SK-N-SH (cell line): ENCODE data around the gene MEX3D. TPM values are rescaled to one million over a fixed set of nuclear protein-coding genes. Genes with fewer than 3 reads are reported as not detected.

Experiments used
- CTCF ChIA-PET: fragments of 300-600, 350-600 bp; formaldehyde crosslinking; extraction: SDS; loops from one replicate; lab custom pipeline; 2021; lab: Yijun Ruan, JAX
- POLR2A ChIA-PET: fragments of 350-600 bp; sonication (Branson Sonifier 250); formaldehyde crosslinking; extraction: SDS; loops from one replicate; lab custom pipeline; 2020; ENCODE audit warnings: antibody characterized with exemption, inconsistent platforms; lab: Yijun Ruan, JAX
- DNase-seq: peaks from one replicate; pipeline ENCODE4 v3.0.0; 2012
- H2AFZ ChIP-seq: fragments of 200-600 bp; sonication (generic); 2 replicates; pipeline ENCODE4 v1.8.1; 2016; ENCODE audit warnings: antibody characterized with exemption, mild to moderate bottlenecking, low read depth
- H3F3A ChIP-seq: fragments of 200-600 bp; sonication (generic); replicated peaks from 2 replicates; pipeline ENCODE3; 2016; ENCODE audit warnings: antibody characterized with exemption, mild to moderate bottlenecking; ENCODE audit not compliant: insufficient read depth
- H3K27ac ChIP-seq, 2 experiments: fragments of 200-500 bp in 1 of 2; fragments of 200-600 bp in 1 of 2; sonication (Bioruptor generic) in 1 of 2; sonication (generic), shearing (Covaris generic) in 1 of 2; 2 replicates each; pipeline versions ENCODE4 v1.5.1 to v1.6.1; 2014 to 2016; ENCODE audit warnings: low read depth in 2 of 2, inconsistent platforms in 1 of 2, low read length in 1 of 2, mild to moderate bottlenecking in 1 of 2, mixed read lengths in 1 of 2
- H3K27me3 ChIP-seq: fragments of 200-600 bp; sonication (generic), shearing (Covaris generic); 2 replicates; pipeline ENCODE4 v1.6.1; 2016; ENCODE audit warnings: mixed run types; ENCODE audit not compliant: insufficient read depth
- H3K36me3 ChIP-seq, 2 experiments: fragments of 200-500 bp in 1 of 2; fragments of 200-600 bp in 1 of 2; sonication (Bioruptor generic) in 1 of 2; sonication (generic) in 1 of 2; replicated peaks in 1 of 2; 2 replicates each; pipeline versions ENCODE3 to v1.5.1; 2014 to 2016; ENCODE audit warnings: low read length in 1 of 2, mild to moderate bottlenecking in 1 of 2; ENCODE audit not compliant: insufficient read depth in 2 of 2, control insufficient read depth in 1 of 2
- H3K4me1 ChIP-seq, 2 experiments: fragments of 200-500 bp in 1 of 2; fragments of 200-600 bp in 1 of 2; sonication (Bioruptor generic) in 1 of 2; sonication (generic), shearing (Covaris generic) in 1 of 2; 2 replicates each; pipeline versions ENCODE4 v1.5.1 to v1.6.1; 2014 to 2016; ENCODE audit warnings: low read depth in 1 of 2, low read length in 1 of 2, mixed run types in 1 of 2; ENCODE audit not compliant: insufficient read depth in 2 of 2, control insufficient read depth in 1 of 2
- H3K4me2 ChIP-seq: fragments of 200-600 bp; sonication (generic), shearing (Covaris generic); 2 replicates; pipeline ENCODE4 v1.6.1; 2017; ENCODE audit warnings: mixed run types
- H3K4me3 ChIP-seq, 2 experiments: fragments of 200-500 bp in 1 of 2; fragments of 200-600 bp in 1 of 2; sonication (Bioruptor generic) in 1 of 2; sonication (generic), shearing (Covaris generic) in 1 of 2; 2 replicates each; pipeline versions ENCODE4 v1.5.1 to v1.8.1; 2014 to 2016; ENCODE audit warnings: low read depth in 2 of 2, inconsistent platforms in 1 of 2, low read length in 1 of 2, mild to moderate bottlenecking in 1 of 2, mixed read lengths in 1 of 2, moderate library complexity in 1 of 2
- H3K79me2 ChIP-seq: fragments of 200-600 bp; sonication (generic); 2 replicates; pipeline ENCODE4 v1.8.1; 2017; ENCODE audit warnings: mild to moderate bottlenecking; ENCODE audit not compliant: insufficient read depth
- H3K9ac ChIP-seq: fragments of 200-600 bp; sonication (generic); 2 replicates; pipeline ENCODE4 v1.6.1; 2017; ENCODE audit warnings: mixed run types
- H3K9me2 ChIP-seq: fragments of 200-600 bp; sonication (generic); 2 replicates; pipeline ENCODE4 v1.6.1; 2017; ENCODE audit warnings: mixed run types
- H3K9me3 ChIP-seq: fragments of 200-600 bp; sonication (generic); 2 replicates; pipeline ENCODE4 v1.6.1; 2017; ENCODE audit warnings: mixed run types, mild to moderate bottlenecking, moderate library complexity
- H4K20me1 ChIP-seq: fragments of 200-600 bp; sonication (generic); 2 replicates; pipeline ENCODE4 v1.6.1; 2017; ENCODE audit warnings: mild to moderate bottlenecking, mixed run types; ENCODE audit not compliant: insufficient read depth
- CHD2 ChIP-seq: fragments of 150-350 bp; IDR thresholded peaks from 2 replicates; pipeline ENCODE4 v1.6.1; 2018; ENCODE audit warnings: low read length; ENCODE audit not compliant: partially characterized antibody
- EP300 ChIP-seq, 2 experiments: IDR thresholded peaks; 2 replicates each; pipeline versions ENCODE4 v1.4.0 to v1.6.1; 2012; ENCODE audit warnings: borderline replicate concordance in 1 of 2, low read depth in 1 of 2, low read length in 1 of 2
- EZH2phosphoT487 ChIP-seq: fragments of 200-600 bp; sonication (generic); IDR thresholded peaks from 2 replicates; pipeline ENCODE4 v1.6.1; 2017; ENCODE audit warnings: low read depth, mixed run types, mild to moderate bottlenecking, antibody characterized with exemption, moderate library complexity, borderline replicate concordance
- GABPA ChIP-seq: IDR thresholded peaks from 2 replicates; pipeline ENCODE4 v1.4.0; 2012; ENCODE audit warnings: low read depth, mild to moderate bottlenecking
- GATA2 ChIP-seq: sonication (generic); formaldehyde crosslinking; IDR thresholded peaks from 2 replicates; pipeline ENCODE4 v1.5.0; 2020; ENCODE audit warnings: mild to moderate bottlenecking, missing genetic modification reagents
- JUND ChIP-seq: IDR thresholded peaks from 2 replicates; pipeline ENCODE4 v1.4.0; 2012
- MEF2A ChIP-seq: IDR thresholded peaks from 2 replicates; pipeline ENCODE4 v1.4.0; 2012; ENCODE audit warnings: low read depth, borderline replicate concordance
- RFX5 ChIP-seq: IDR thresholded peaks from 2 replicates; pipeline ENCODE4 v1.6.1; 2012; ENCODE audit warnings: mild to moderate bottlenecking, improper control_type of control experiment, low read length
- RXRA ChIP-seq: IDR thresholded peaks from 2 replicates; pipeline ENCODE4 v1.4.0; 2012; ENCODE audit warnings: low read depth, mild to moderate bottlenecking, borderline replicate concordance
- TCF12 ChIP-seq: IDR thresholded peaks from 2 replicates; pipeline ENCODE4 v1.4.0; 2012
- YY1 ChIP-seq: IDR thresholded peaks from 2 replicates; pipeline ENCODE4 v1.4.0; 2012; ENCODE audit warnings: low read depth, mild to moderate bottlenecking
- WGBS: methylation state at CpG from one replicate; pipeline ENCODE4 v1.1.6; 2017; ENCODE audit warnings: low lambda C conversion rate; 5-methylcytosine and 5-hydroxymethylcytosine counted together
- polyA plus RNA-seq, 3 experiments: library from polyadenylated mRNA; depleted of rRNA; stranded (reverse); fragments of >200 nt; gene quantifications; 2 replicates each; pipeline ENCODE4 v1.2.3, GENCODE V29; 2012
- TF ChIP-seq, protein P1 (sequence below): IDR thresholded peaks from 2 replicates; pipeline ENCODE4 v1.4.0; 2012; ENCODE audit warnings: low read depth

The MEX3D gene
- polyA plus RNA-seq, 1 of the 3 experiments (the other 2 are of a cell fraction) = 14.9 TPM

- CTCF ChIA-PET = interaction anchor here (3.6 kb wide), 1 partner anchor 15 kb away, joined by 19 read pairs; no protein-coding TSS in a partner anchor
- no peaks in the 10 kb centered on the region for H3K9me2 ChIP-seq
- DNase-seq = no peak
- peaks cover 0 to 2% of the 10 kb centered on the region in 2 experiments for H3K36me3 ChIP-seq
- no peak for TF ChIP-seq TCF12
- TF ChIP-seq, protein P1, sequence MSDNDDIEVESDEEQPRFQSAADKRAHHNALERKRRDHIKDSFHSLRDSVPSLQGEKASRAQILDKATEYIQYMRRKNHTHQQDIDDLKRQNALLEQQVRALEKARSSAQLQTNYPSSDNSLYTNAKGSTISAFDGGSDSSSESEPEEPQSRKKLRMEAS = no peak
- no peak for TF ChIP-seq EZH2phosphoT487
- no peak for TF ChIP-seq EP300 (IDR thresholded peaks at IDR 0.05; ENCODE audit: borderline replicate concordance in 1 of 2, low read depth in 1 of 2, low read length in 1 of 2)
- TF ChIP-seq GABPA = no peak
- no peak for TF ChIP-seq YY1
- no peak for TF ChIP-seq GATA2 (CRISPR knock-in tag)
- H3K9me3 ChIP-seq = no peaks in the 10 kb centered on the region
- no peak overlapping the region for H2AFZ ChIP-seq
- H3K79me2 ChIP-seq = peaks cover 98% of the 10 kb centered on the region
- H4K20me1 ChIP-seq = peaks cover 98% of the 10 kb centered on the region
- H3K4me2 ChIP-seq = no peak overlapping the region
- no peak overlapping the region for H3K27ac ChIP-seq
- POLR2A ChIA-PET = no interaction called here
- no peak overlapping the region for H3K9ac ChIP-seq
- H3F3A ChIP-seq = no peaks in the 10 kb centered on the region
- H3K4me1 ChIP-seq = peaks cover 0 to 8% of the 10 kb centered on the region in 2 experiments; a peak in 2 of 4 replicates
- H3K4me3 ChIP-seq = no peak overlapping the region
- no peaks in the 10 kb centered on the region for H3K27me3 ChIP-seq
- WGBS = 90% methylated on average over 5 of the region's 17 CpGs
Measured at GRCh38 chr19:1561236-1561842, 6.8 kb downstream of the MEX3D start.

- H3F3A ChIP-seq = no peaks in the 10 kb centered on the region
- H3K27me3 ChIP-seq = no peaks in the 10 kb centered on the region
- H3K9me3 ChIP-seq = no peaks in the 10 kb centered on the region
- no peak overlapping the region for H3K4me2 ChIP-seq
- peaks cover 88% of the 10 kb centered on the region for H4K20me1 ChIP-seq
- peaks cover 0 to 2% of the 10 kb centered on the region in 2 experiments for H3K36me3 ChIP-seq
- ChIA-PET CTCF (interaction anchor here (3.6 kb wide), 1 partner anchor 14 kb away, joined by 19 read pairs; no protein-coding TSS in a partner anchor), POLR2A (no interaction called here)
- no peak overlapping the region for H3K4me3 ChIP-seq
- H3K27ac ChIP-seq = no peak overlapping the region
- no peak overlapping the region for H3K9ac ChIP-seq
- DNase-seq = no peak
- H3K9me2 ChIP-seq = no peaks in the 10 kb centered on the region
- no peak overlapping the region for H2AFZ ChIP-seq
- 96% methylated on average over 22 of the region's 25 CpGs for WGBS
- TF ChIP-seq RXRA = no peak
- no peak for TF ChIP-seq JUND
- no peak for TF ChIP-seq MEF2A
- no peak for TF ChIP-seq EP300 (IDR thresholded peaks at IDR 0.05; ENCODE audit: borderline replicate concordance in 1 of 2, low read depth in 1 of 2, low read length in 1 of 2)
- TF ChIP-seq CHD2 = no peak
- peaks cover 0 to 1% of the 10 kb centered on the region in 2 experiments; a peak in 1 of 4 replicates for H3K4me1 ChIP-seq
- peaks cover 89% of the 10 kb centered on the region for H3K79me2 ChIP-seq
Measured at GRCh38 chr19:1560286-1560882, 7.7 kb downstream of the MEX3D start.

- no peaks in the 10 kb centered on the region for H3K9me3 ChIP-seq
- H3F3A ChIP-seq = no peaks in the 10 kb centered on the region
- no peaks in the 10 kb centered on the region for H3K27me3 ChIP-seq
- H3K9me2 ChIP-seq = no peaks in the 10 kb centered on the region
- ChIA-PET POLR2A (no interaction called here), CTCF (interaction anchor here (2.0 to 3.6 kb wide), 2 partner anchors 12 to 114 kb away, joined by 5 to 19 read pairs; no protein-coding TSS in a partner anchor)
- peaks cover 78% of the 10 kb centered on the region for H4K20me1 ChIP-seq
- no peaks in the 10 kb centered on the region for H3K4me1 ChIP-seq
- H3K27ac ChIP-seq = no peak overlapping the region
- no peak for DNase-seq
- TF ChIP-seq RFX5 (no peak), EZH2phosphoT487 (no peak)
- peaks cover 76% of the 10 kb centered on the region for H3K79me2 ChIP-seq
- peaks cover 0 to 2% of the 10 kb centered on the region in 2 experiments for H3K36me3 ChIP-seq
- 88% methylated on average over 6 of the region's 12 CpGs for WGBS
- H3K4me2 ChIP-seq = no peak overlapping the region
- H2AFZ ChIP-seq = no peak overlapping the region
- no peak overlapping the region for H3K9ac ChIP-seq
- no peak overlapping the region for H3K4me3 ChIP-seq
Measured at GRCh38 chr19:1558552-1558951, 9.6 kb downstream of the MEX3D start.
